HG03108 (cell line): ENCODE results near the gene MEGF11.
"Not testable (repeated sequence)": the region's sequence is repeated elsewhere in the genome, so short reads cannot be mapped to it uniquely, and the experiment has no call there.

Experiments used
- ATAC-seq: cut with Tn5 transposase; IDR thresholded peaks from one replicate; pipeline ENCODE4 v1.9.1; 2021; ENCODE audit warnings: moderate library complexity; ENCODE audit not compliant: unreplicated experiment

Gene MEGF11

DNA sequence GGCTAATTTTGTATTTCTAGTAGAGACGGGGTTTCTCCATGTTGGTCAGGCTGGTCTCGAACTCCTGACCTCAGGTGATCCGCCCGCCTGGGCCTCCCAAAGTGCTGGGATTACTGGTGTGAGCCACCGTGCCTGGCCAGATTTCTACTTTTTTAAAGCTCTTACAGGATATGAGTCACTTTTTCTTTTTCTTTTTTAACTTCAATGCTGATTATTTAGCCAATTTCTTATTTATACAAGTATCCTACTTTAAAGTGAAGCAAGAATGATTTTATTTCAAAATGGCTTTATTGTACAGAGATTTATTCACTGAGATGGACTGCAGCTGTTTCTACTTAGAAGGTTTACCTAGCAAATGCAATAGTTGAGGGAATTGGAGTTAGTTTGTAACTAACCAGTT lies 381.0 kb downstream of the MEGF11 start:
- ATAC-seq, result not testable (repeated sequence)

DNA sequence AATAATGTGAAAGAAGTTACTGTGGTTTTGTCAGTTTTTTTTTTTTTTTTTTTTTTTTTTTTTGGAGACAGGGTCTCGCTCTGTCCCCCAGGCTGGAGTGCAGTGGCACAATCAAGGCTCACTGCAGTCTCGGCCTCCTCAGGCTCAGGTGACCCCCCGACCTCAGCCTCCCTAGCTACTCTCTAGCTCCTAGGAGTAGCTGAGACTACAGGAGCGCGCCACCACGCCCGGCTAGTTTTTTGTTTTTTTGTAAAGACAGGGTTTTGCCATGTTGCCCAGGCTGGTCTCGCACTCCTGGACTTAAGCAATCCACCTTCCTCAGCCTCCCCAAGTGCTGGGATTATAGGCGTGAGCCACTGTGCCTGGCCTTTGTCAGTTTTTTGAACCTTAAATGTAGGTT lies 381.7 kb downstream of the MEGF11 start:
- not testable (repeated sequence) for ATAC-seq

DNA sequence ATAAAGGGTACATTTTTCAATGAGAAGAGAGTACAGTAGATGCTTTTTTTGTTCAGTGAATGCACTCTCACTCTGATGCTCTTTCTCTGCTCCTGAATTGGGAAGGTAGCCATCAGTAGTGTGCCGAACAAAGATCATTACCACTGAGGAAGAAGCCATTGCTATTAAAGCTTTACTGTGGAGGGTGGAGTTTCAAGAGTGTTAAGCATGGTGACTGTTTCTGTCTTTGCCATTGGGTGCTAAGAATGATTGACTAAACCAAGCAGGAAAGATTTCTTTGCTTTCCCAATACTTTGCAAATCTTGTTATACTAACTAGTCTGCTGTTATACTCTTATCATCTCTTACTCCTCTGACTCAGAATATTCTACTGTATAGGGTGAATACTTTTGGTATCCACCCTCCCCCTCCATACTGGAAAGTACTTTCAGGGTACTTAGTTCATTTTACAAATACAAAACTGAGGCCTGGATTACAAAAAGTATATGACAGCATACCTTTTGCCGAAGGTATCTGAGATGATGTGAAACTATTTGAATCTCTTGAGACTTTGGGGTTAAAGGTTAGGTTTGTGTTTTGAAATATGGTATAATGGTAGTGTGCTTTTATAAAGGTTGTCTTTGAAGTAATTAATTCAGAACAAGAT lies 382.5 kb downstream of the MEGF11 start:
- no peak for ATAC-seq

DNA sequence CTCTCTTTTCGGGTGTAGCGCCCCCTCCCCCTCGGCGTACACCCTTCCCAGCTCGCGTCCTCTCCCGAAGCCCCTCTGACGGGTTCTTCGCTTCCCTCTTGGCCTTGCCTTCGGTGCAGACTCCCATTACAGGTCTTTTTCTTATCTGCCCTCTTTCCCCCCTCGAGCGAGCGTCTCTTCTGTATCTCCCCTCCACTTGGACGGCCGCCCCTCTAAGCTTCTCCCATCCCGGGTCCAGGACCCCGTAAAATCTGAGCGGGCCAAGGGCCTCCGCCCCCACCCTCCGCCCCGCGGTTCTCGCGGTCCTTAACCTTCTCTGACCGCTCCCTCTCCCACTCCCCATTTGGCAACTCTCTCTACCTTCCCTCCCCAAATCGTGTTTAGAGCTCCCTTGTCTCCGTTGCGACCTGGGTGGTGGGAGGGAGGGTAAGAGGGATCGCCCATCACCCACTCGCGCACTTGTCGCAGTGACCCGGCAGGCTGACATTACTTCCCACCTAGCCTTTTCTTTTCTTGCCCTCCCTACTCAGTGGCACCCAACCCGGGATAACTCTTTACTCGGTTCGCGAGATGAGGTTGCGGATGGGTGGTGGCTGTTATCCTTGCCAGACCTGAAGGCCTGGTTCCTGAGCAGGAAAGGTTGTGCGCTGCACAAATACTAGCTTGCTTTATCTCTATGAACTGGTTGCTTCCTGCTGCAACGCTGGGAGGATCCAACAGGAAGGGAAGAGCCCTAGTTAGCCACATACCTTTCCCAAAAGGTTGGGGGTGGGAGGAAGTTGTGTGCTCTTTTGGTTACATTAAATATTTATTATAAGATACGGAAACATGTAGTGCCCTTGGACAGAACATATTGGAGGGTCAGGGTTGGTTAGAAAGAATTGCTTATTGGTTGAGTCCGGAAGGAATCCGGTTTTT lies 383.3 kb downstream of the MEGF11 start:
- no peak for ATAC-seq

DNA sequence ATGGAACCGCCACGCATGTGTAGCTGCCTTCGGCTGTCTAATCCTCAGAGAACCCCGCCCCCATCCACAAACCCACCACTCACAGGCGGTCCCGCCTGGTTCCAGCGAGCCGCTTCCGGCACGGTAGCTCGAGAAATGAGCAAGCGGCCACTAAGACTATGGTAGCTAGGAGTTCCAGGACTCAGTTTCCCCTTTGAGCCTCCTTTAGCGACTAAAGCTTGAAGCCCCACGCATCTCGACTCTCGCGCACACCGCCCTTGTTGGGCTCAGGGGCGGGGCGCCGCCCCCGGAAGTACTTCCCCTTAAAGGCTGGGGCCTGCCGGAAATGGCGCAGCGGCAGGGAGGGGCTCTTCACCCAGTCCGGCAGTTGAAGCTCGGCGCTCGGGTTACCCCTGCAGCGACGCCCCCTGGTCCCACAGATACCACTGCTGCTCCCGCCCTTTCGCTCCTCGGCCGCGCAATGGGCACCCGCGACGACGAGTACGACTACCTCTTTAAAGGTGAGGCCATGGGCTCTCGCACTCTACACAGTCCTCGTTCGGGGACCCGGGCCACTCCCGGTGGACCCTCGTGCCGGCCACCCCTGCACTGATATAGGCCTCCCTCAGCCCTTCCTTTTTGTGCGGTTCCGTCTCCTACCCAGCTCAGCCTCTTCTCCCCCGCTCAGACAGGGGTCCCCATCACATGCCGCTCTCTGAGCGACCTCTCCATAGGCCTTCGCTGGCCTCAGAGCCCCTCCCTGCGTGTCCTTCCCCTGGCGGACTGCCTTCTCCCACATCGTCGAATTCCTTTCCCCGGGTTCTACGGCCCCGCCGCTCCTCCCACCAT lies 384.2 kb downstream of the MEGF11 start, which contains the start of gene RAB11A:
Gene RAB11A, plus strand, starts transcription at position 366 of the 828 bp plus-strand sequence. Its CDS starts 95 bp downstream, at position 461.
- ATAC-seq, result peak; percentile 88

DNA sequence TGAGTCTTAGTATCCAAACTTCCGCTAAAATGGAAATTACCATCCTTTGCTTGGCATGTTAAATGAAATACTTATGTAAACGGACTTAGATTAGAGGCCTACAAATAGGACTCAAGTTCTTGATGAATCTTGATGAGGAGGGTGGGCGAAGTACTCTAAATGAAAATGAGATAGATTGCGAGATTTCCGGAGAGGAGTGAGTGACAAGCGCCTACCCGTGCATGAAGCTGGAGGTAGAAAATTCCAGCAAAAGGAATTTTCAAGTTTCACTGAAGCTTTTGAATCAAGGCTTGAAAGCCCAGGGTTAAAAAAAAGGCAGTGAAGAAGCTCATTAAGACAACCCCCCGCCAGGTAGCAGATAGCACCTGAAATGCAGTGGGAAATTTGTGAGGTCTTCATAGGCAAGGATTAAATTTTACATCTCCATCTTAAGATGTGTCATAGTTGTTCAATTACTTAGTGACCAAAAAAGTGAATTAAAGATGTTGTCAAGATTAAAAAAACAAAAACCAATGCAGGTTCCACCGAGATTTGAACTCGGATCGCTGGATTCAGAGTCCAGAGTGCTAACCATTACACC lies 384.9 kb downstream of the MEGF11 start:
- ATAC-seq, result no peak

DNA sequence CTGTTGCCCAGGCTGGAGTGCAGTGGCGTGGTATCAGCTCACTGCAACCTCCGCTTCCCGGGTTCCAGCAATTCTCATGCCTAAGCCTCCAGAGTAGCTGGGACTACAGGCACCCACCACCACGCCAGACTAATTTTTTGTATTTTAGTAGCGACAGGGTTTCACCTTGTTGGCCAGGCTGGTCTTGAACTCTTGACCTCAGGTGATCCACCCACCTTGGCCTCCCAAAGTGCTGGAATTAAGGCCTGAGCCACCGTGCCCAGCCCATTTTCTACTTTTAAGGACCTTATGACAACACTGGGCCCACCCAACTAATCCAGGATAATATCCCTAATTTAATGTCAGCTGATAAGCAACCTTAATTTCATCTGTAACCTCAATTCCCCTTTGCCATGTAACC lies 385.6 kb downstream of the MEGF11 start:
- ATAC-seq, result not testable (repeated sequence)

DNA sequence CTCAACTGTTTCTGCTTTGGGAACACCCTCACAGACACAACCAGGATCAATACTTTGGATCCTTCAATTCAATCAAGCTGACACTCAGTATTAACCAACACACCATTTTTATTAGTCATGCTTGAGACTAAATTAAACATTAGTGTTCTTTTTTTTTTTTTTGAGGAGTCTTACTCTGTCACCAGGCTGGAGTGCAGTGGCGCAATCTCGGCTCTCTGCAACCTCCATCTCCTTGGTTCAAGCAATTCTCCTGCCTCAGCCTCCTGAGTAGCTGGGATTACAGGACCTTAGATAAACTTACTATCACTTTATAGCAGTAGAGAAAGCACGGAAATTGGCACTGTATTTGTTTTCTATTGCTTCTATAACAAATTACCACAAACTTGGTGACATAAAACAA lies 386.3 kb downstream of the MEGF11 start:
- ATAC-seq, result no peak

DNA sequence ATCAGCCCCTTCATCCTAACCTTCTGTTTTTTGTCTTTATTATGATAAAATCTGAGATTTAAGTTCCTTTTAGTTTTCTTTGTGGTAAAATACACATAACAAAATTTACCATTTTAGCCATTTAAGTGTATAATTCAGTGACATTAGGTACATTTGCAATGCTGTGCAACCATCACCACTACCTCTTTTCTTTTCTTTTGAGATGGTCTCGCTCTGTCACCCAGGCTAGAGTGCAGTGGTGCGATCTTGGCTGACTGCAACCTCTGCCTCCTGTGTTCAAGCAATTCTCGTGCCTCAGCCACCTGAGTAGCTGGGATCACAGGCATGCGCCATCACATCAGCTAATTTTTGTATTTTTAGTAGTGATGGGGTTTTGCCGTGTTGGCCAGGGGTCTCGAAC lies 390.4 kb downstream of the MEGF11 start:
- ATAC-seq, result no peak

DNA sequence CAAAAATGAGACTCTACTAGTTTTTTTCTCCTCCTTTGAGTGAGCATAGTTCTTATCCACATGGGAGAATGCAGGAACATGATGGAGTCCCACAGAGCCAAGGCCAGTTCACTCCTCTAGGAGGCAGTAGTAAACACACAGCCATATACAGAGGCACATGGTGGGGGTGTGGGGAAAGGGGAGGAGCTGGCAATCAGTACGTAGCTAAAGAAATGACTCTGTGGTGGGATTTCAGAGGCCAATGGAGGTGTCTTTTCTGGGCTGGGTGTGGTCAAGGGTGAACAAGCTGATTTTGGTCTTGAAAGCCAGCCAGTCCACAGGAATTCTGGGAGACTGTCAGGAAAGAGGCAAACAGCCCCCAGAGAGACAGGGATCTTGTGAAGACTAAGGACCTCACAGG lies 390.9 kb downstream of the MEGF11 start:
- no peak for ATAC-seq

DNA sequence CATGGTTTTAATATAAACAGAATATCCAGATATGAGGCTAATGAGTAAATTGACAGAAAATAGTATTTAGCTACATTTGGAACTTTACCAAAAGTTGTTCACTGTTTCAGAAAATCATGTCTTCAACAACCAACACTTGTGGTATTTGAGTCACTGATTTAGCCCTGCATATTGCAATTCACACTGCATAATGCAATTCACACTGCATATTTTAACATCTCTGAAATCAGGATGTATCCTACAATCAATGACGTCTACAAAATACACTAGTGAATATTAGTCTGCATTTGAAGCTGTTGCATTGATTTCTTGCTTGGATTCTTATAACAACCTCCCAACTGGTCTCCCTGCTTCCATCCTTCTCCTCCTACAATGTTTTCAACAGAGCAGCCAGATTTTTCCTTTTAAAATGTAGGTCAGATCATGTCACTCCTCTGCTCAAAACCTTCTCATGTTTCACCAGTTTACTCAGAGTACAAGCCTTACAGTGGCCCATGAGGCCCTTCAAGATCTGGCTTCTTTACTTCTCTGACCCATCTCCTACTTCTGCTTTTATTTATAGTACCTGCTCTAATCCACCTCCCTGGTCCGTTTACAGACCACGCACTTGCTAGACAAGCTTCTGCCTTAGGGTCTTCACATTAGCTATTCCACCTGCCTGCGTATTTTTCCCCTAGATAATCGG lies 395.7 kb downstream of the MEGF11 start:
- ATAC-seq, result no peak

DNA sequence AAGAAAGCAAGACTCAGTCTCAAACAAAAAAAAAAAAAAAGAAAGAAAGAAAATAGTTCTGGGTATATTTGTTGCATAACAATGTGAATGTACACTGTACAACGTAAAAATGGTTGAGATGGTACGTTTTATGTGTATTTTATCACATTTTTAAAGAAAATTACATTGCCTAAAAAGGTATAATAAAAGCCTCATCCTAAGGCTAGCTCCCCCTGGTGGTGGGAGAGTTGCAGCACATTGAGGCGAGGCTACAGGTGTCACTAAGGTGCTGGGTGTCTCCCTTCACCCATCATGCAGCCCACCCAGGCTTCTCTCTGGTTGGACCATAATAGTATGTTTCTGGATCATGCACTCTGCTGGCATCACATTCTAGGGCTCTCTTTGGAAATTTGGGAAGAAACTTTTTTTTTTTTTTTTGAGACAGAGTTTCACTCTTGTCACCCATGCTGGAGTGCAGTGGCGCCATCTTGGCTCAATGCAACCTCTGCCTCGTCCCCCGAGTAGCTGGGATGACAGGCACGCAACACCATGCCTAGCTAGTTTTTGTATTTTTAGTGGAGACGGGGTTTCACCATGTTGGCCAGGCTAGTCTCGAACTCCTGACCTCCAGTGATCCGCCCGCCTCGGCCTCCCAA lies 396.6 kb downstream of the MEGF11 start:
- no peak for ATAC-seq

DNA sequence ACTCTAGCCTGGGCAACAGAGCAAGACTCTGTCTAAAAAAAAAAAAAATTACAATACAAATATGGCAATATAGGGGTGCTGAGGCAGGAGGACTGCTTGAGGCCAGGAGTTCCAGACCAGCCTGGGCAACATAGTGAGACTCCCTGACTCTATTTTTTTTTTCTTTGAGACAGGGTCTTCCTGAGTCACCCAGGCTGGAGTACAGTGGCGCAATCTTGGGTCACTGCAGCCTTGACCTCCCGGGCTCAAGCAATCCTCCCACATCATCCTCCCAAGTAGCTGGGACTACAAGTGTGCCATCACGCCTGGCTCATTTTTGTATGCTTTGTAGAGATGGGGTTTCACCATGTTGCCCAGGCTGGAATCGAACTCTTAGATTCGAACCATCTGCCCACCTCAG lies 401.6 kb downstream of the MEGF11 start:
- ATAC-seq, result no peak

DNA sequence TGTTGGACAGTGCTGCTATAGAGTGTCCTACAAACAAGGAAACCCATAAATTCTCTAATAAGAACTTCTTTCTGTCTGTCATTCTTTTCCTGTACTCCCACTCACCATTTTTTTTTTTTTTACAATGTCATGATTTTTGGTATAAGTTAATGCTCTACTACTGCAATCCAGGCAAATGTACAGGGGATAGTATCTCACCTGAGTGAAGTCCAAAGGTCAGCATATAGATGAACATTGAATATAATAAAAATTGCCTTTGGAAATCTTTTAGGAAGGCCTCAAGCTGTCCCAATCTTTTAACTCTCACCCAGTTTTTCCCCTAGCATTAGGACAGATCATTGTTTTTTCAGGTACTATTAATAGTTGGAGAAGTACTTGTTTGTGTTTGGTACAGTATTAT lies 405.6 kb downstream of the MEGF11 start:
- no peak for ATAC-seq

DNA sequence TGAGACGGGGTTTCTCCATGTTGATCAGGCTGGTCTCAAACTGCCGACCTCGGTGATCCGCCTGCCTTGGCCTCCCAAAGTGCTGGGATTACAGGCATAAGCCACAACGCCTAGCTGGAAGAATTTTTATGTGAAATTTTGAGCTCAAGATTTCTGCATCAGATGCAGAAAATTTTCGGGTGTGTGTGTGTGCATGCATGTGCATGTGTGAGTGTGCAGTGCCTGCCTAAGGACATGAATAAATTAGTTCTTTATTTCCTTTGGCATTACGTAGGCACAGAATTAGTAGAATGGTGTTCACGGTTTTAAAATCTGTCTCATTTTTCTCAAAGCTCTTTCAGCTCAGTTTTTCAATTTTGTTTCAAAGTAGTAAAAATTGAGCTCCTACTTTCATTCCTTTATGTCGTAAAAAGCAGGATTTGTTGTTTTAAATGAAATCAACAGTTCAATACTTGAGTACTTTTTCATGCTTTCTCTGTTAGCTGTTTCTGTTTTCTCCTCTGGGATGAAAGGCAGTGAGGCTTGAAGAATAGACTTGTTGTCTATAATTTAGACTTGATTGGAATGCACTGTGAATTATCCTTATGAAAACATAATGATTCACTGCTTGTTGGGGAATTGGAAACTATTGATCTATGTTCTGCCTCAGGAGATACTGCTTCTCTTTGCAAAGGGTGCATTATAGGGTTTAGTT lies 407.6 kb downstream of the MEGF11 start:
- ATAC-seq, result no peak
